ENCODE results near the gene NPHP4. TPM values are rescaled to one million over a fixed set of nuclear protein-coding genes. Genes with fewer than 3 reads are reported as not detected.

NPHP4 gene
- total and polyA plus RNA-seq, 9 of the 15 experiments (the other 6 are each of a cell fraction or from before 2014, with no cell fraction given), result 0.52 to 26.2 (median 6.7) TPM

GRCh38 chr1:5885471-5886139 lies 106.6 kb downstream of the NPHP4 start (continued):
- no peak for TF ChIP-seq NR3C1 (CRISPR knock-in tag; IDR thresholded peaks at IDR 0.05)
- TF ChIP-seq ZNF431 (CRISPR knock-in tag; IDR thresholded peaks at IDR 0.05), result no peak
- TF ChIP-seq SIN3A (IDR thresholded peaks at IDR 0.05; ENCODE audit: borderline replicate concordance in 2 of 2, control insufficient read depth in 1 of 2, low read depth in 2 of 2, low read length in 2 of 2), result no peak
- peak; percentile 98 for TF ChIP-seq CHAMP1 (IDR thresholded peaks at IDR 0.05)
- peak; percentile 64 for TF ChIP-seq MYC (IDR thresholded peaks at IDR 0.05; ENCODE audit: low read depth, low read length)
- TF ChIP-seq MYC (CRISPR knock-in tag; IDR thresholded peaks at IDR 0.05; ENCODE audit: borderline replicate concordance, low read depth), result no peak
- no peak for TF ChIP-seq POLR2H (tag; IDR thresholded peaks at IDR 0.05; ENCODE audit: low read depth)
- TF ChIP-seq ZNF41 (CRISPR knock-in tag; conservative IDR thresholded peaks at IDR 0.05), result peak; percentile 44; the same call in 1 of the 2 replicates
- no peak for TF ChIP-seq ZBTB5 (IDR thresholded peaks at IDR 0.05)
- peak; percentile 71 for TF ChIP-seq FOXJ2 (tag; IDR thresholded peaks at IDR 0.05)
- TF ChIP-seq NR2F6 (CRISPR knock-in tag; IDR thresholded peaks at IDR 0.05), result 0 out of 2 replicates have a peak, but pooled peaks have one; percentile 7
- no peak for TF ChIP-seq PTBP1 (IDR thresholded peaks at IDR 0.05; ENCODE audit: low read depth, low read length)
- TF ChIP-seq SIN3B (IDR thresholded peaks at IDR 0.05; ENCODE audit: low read depth), result no peak
- TF ChIP-seq MYNN (IDR thresholded peaks at IDR 0.05), result peak; percentile 42; the same call in 1 of the 2 replicates
- no peak for TF ChIP-seq MYNN (CRISPR knock-in tag; IDR thresholded peaks at IDR 0.05)
- TF ChIP-seq FOXM1 (IDR thresholded peaks at IDR 0.05; ENCODE audit: low read depth), result peak; percentile 99
- no peak for TF ChIP-seq FOXM1 (CRISPR knock-in tag; IDR thresholded peaks at IDR 0.05; ENCODE audit: low read depth)
- TF ChIP-seq ATF3 (IDR thresholded peaks at IDR 0.05), result peak; percentile 40; the same call in 1 of the 2 replicates
- peak; percentile 63; the same call in 1 of the 2 replicates for TF ChIP-seq ATF3 (CRISPR knock-in tag; conservative IDR thresholded peaks at IDR 0.05)
- TF ChIP-seq HINFP (tag; conservative IDR thresholded peaks at IDR 0.05; ENCODE audit: low read depth), result no peak
- TF ChIP-seq RUNX1 (IDR thresholded peaks at IDR 0.05; ENCODE audit: low read depth), result 0 out of 2 replicates have a peak, but pooled peaks have one; percentile 73
- TF ChIP-seq ZNF24 (IDR thresholded peaks at IDR 0.05), result peak; percentile 68; the same call in 1 of the 2 replicates
- no peak for TF ChIP-seq NFIX (CRISPR knock-in tag; IDR thresholded peaks at IDR 0.05; ENCODE audit: low read depth)
